ENCODE measurements around the gene RAB8B. TPM values are rescaled to one million over a fixed set of nuclear protein-coding genes. Genes with fewer than 3 reads are reported as not detected.

The RAB8B gene
- total and polyA plus RNA-seq, 9 of the 15 experiments (the other 6 are each of a cell fraction or from before 2014, with no cell fraction given): 7.8 to 32.1 (median 24.2) TPM

GRCh38 chr15:63292241-63292640 is 102.8 kb downstream of the RAB8B start (continued):
- TF ChIP-seq PKNOX1 (IDR thresholded peaks at IDR 0.05) (peak; percentile 75), ZNF318 (IDR thresholded peaks at IDR 0.05; ENCODE audit: borderline replicate concordance in 1 of 2, low read depth in 1 of 2) (peak in 1 of 2 experiments; percentile 36; a peak in 1 of 4 replicates), HOXB6 (CRISPR knock-in tag; IDR thresholded peaks at IDR 0.05; ENCODE audit: borderline replicate concordance) (no peak), HNRNPLL (IDR thresholded peaks at IDR 0.05; ENCODE audit: low read depth, low read length, poor library complexity, severe bottlenecking) (no peak), SMC3 (conservative IDR thresholded peaks at IDR 0.05; ENCODE audit: insufficient read depth, low read depth, low read length) (no peak), NELFE (IDR thresholded peaks at IDR 0.05; ENCODE audit: insufficient read depth, insufficient read length) (no peak), TCFL5 (CRISPR knock-in tag; conservative IDR thresholded peaks at IDR 0.05) (no peak), ZFP30 (CRISPR knock-in tag; IDR thresholded peaks at IDR 0.05; ENCODE audit: borderline replicate concordance) (no peak), SMARCE1 (IDR thresholded peaks at IDR 0.05) (peak; percentile 47; the same call in 1 of the 2 replicates), PPARD (CRISPR knock-in tag; IDR thresholded peaks at IDR 0.05) (no peak), TEAD1 (CRISPR knock-in tag; IDR thresholded peaks at IDR 0.05) (peak in 1 of 2 experiments; percentile 74; a peak in 2 of 4 replicates), ZSCAN32 (CRISPR knock-in tag; IDR thresholded peaks at IDR 0.05) (no peak), XRCC3 (IDR thresholded peaks at IDR 0.05) (no peak), HDAC3 (IDR thresholded peaks at IDR 0.05; ENCODE audit: borderline replicate concordance, partially characterized antibody) (no peak), SIN3B (IDR thresholded peaks at IDR 0.05; ENCODE audit: low read depth) (no peak), PREB (CRISPR knock-in tag; IDR thresholded peaks at IDR 0.05) (no peak), RB1 (IDR thresholded peaks at IDR 0.05; ENCODE audit: low read depth) (no peak), FOXA3 (CRISPR knock-in tag; conservative IDR thresholded peaks at IDR 0.05 in 1 of 2, IDR thresholded peaks at IDR 0.05 in 1 of 2) (no peak)
